MM.1S (cell line): Measurements from ENCODE around the gene ARHGEF38.

ENCODE experiments used
- EZH2 ChIP-seq: fragments of 300-600 bp; sonication (generic); optimal IDR thresholded peaks from 2 replicates; pipeline ENCODE3; 2017; ENCODE audit warnings: low read depth, mild to moderate bottlenecking, antibody characterized with exemption, low read length, mixed read lengths
- EZH2phosphoT487 ChIP-seq: fragments of 300-600 bp; sonication (generic); IDR thresholded peaks from 2 replicates; pipeline ENCODE4 v1.6.1; 2018; ENCODE audit warnings: antibody characterized with exemption, low read length
- TF ChIP-seq, protein P1 (sequence below): fragments of 300-600 bp; sonication (generic); IDR thresholded peaks from 2 replicates; pipeline ENCODE4 v1.5.1; 2016; ENCODE audit warnings: antibody characterized with exemption, low read length, mixed read lengths

DNA sequence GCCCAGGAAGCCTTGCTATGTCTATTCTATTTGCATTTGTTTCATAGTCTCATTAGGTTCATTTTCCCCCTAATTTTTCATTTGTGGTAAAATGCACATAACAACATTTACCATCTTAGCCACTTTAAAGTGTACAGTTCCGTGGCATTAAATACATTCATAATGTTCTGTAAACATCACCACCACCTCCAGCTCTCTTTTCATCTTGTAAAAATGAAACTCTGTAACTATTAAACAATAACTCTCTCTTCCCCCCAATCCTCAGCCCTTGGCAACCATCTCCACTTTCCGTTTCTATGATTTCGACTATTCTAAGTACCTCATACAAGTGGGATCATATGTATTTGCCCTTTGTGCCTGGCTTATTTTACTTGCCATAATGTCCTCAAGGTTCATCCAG, 19.9 kb downstream of the ARHGEF38 start:
- TF ChIP-seq EZH2 (no peak), EZH2phosphoT487 (no peak)
- TF ChIP-seq, protein P1, sequence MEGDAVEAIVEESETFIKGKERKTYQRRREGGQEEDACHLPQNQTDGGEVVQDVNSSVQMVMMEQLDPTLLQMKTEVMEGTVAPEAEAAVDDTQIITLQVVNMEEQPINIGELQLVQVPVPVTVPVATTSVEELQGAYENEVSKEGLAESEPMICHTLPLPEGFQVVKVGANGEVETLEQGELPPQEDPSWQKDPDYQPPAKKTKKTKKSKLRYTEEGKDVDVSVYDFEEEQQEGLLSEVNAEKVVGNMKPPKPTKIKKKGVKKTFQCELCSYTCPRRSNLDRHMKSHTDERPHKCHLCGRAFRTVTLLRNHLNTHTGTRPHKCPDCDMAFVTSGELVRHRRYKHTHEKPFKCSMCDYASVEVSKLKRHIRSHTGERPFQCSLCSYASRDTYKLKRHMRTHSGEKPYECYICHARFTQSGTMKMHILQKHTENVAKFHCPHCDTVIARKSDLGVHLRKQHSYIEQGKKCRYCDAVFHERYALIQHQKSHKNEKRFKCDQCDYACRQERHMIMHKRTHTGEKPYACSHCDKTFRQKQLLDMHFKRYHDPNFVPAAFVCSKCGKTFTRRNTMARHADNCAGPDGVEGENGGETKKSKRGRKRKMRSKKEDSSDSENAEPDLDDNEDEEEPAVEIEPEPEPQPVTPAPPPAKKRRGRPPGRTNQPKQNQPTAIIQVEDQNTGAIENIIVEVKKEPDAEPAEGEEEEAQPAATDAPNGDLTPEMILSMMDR: no peak
